ENCODE results near the gene DCDC2C. TPM values are rescaled to one million over a fixed set of nuclear protein-coding genes. Genes with fewer than 3 reads are reported as not detected.

The DCDC2C gene
- total and polyA plus RNA-seq, 2 donors (not counting 1 experiment from before 2014, with no cell fraction given): not detected

- Histone ChIP-seq H3K4me1 (ENCODE audit: control insufficient read depth, extremely low read depth, insufficient read depth, low read length) (no peaks in the 10 kb centered on the region), H3K36me3 (ENCODE audit: control insufficient read depth, insufficient read depth, low read length) (no peaks in the 10 kb centered on the region), H3K9me3 (ENCODE audit: control insufficient read depth, insufficient read depth, low read depth, low read length) (no peaks in the 10 kb centered on the region), H3K79me2 (ENCODE audit: control insufficient read depth, insufficient read depth, low read length) (no peaks in the 10 kb centered on the region), H4K20me1 (ENCODE audit: control insufficient read depth, extremely low read depth, insufficient read depth, low read length) (no peaks in the 10 kb centered on the region), H3K9ac (ENCODE audit: insufficient read depth, low read length) (no peak overlapping the region), H3K4me3 (replicated peaks in 1 of 4; ENCODE audit: control extremely low read depth in 1 of 4, insufficient read depth in 1 of 4, low read depth in 3 of 4, low read length in 4 of 4) (no peak overlapping the region), H3K27ac (ENCODE audit: insufficient read depth, low read length) (no peak overlapping the region), H2AFZ (ENCODE audit: low read length) (no peak overlapping the region), H3K4me2 (ENCODE audit: extremely low read depth, insufficient read depth, low read length) (no peak overlapping the region), H3K27me3 (ENCODE audit: control insufficient read depth, insufficient read depth, low read length) (no peaks in the 10 kb centered on the region)
- no peak for TF ChIP-seq EZH2 (IDR thresholded peaks at IDR 0.05; ENCODE audit: low read length, missing control alignments)
- no peak for TF ChIP-seq CTCF (conservative IDR thresholded peaks at IDR 0.05 in 1 of 2, IDR thresholded peaks at IDR 0.05 in 1 of 2; ENCODE audit: low read depth in 1 of 2, low read length in 2 of 2)
- DNase-seq (ENCODE audit: low read depth in 2 of 2): no peak
These were observed 481 bp downstream of the DCDC2C start for GRCh38 chr2:3703757-3704355.

- no peaks in the 10 kb centered on the region for H4K20me1 ChIP-seq (ENCODE audit: control insufficient read depth, extremely low read depth, insufficient read depth, low read length)
- no peaks in the 10 kb centered on the region for H3K4me1 ChIP-seq (ENCODE audit: control insufficient read depth, extremely low read depth, insufficient read depth, low read length)
- no peaks in the 10 kb centered on the region for H3K36me3 ChIP-seq (ENCODE audit: control insufficient read depth, insufficient read depth, low read length)
- H3K4me3 ChIP-seq (replicated peaks in 1 of 4; ENCODE audit: control extremely low read depth in 1 of 4, insufficient read depth in 1 of 4, low read depth in 3 of 4, low read length in 4 of 4): no peak overlapping the region
- H3K27ac ChIP-seq (ENCODE audit: insufficient read depth, low read length): no peak overlapping the region
- H3K27me3 ChIP-seq (ENCODE audit: control insufficient read depth, insufficient read depth, low read length): no peaks in the 10 kb centered on the region
- H3K9me3 ChIP-seq (ENCODE audit: control insufficient read depth, insufficient read depth, low read depth, low read length): no peaks in the 10 kb centered on the region
- no peak for TF ChIP-seq EZH2 (IDR thresholded peaks at IDR 0.05; ENCODE audit: low read length, missing control alignments)
- TF ChIP-seq CTCF (conservative IDR thresholded peaks at IDR 0.05 in 1 of 2, IDR thresholded peaks at IDR 0.05 in 1 of 2; ENCODE audit: low read depth in 1 of 2, low read length in 2 of 2): no peak
- DNase-seq (ENCODE audit: low read depth in 2 of 2): no peak
- no peaks in the 10 kb centered on the region for H3K79me2 ChIP-seq (ENCODE audit: control insufficient read depth, insufficient read depth, low read length)
- no peak overlapping the region for H2AFZ ChIP-seq (ENCODE audit: low read length)
- no peak overlapping the region for H3K9ac ChIP-seq (ENCODE audit: insufficient read depth, low read length)
- H3K4me2 ChIP-seq (ENCODE audit: extremely low read depth, insufficient read depth, low read length): no peak overlapping the region
These were observed 1.3 kb downstream of the DCDC2C start for GRCh38 chr2:3704692-3705091.

- Histone ChIP-seq H3K9ac (ENCODE audit: insufficient read depth, low read length) (no peak overlapping the region), H3K4me2 (ENCODE audit: extremely low read depth, insufficient read depth, low read length) (no peak overlapping the region), H3K36me3 (ENCODE audit: control insufficient read depth, insufficient read depth, low read length) (no peaks in the 10 kb centered on the region), H3K79me2 (ENCODE audit: control insufficient read depth, insufficient read depth, low read length) (no peaks in the 10 kb centered on the region), H3K9me3 (ENCODE audit: control insufficient read depth, insufficient read depth, low read depth, low read length) (no peaks in the 10 kb centered on the region), H3K4me3 (replicated peaks in 1 of 4; ENCODE audit: control extremely low read depth in 1 of 4, insufficient read depth in 1 of 4, low read depth in 3 of 4, low read length in 4 of 4) (no peak overlapping the region), H3K4me1 (ENCODE audit: control insufficient read depth, extremely low read depth, insufficient read depth, low read length) (no peaks in the 10 kb centered on the region), H4K20me1 (ENCODE audit: control insufficient read depth, extremely low read depth, insufficient read depth, low read length) (no peaks in the 10 kb centered on the region), H3K27ac (ENCODE audit: insufficient read depth, low read length) (no peak overlapping the region), H2AFZ (ENCODE audit: low read length) (no peak overlapping the region), H3K27me3 (ENCODE audit: control insufficient read depth, insufficient read depth, low read length) (no peaks in the 10 kb centered on the region)
- TF ChIP-seq EZH2 (IDR thresholded peaks at IDR 0.05; ENCODE audit: low read length, missing control alignments) (no peak), CTCF (conservative IDR thresholded peaks at IDR 0.05 in 1 of 2, IDR thresholded peaks at IDR 0.05 in 1 of 2; ENCODE audit: low read depth in 1 of 2, low read length in 2 of 2) (no peak)
- DNase-seq (ENCODE audit: low read depth in 2 of 2): no peak
These were observed 2.4 kb downstream of the DCDC2C start for GRCh38 chr2:3705782-3706181.

All from fibroblast of lung (primary cell).